HG03097 (cell line): ENCODE results near the gene IGF1.
"Not testable (repeated sequence)": the region's sequence is repeated elsewhere in the genome, so short reads cannot be mapped to it uniquely, and the experiment has no call there.

Source experiments
- ATAC-seq: cut with Tn5 transposase; IDR thresholded peaks from one replicate; pipeline ENCODE4 v1.9.1; 2021; ENCODE audit not compliant: unreplicated experiment, low FRiP score

IGF1 gene

GRCh38 chr12:102399653-102400052 is 80.7 kb downstream of the IGF1 start:
- no peak for ATAC-seq

GRCh38 chr12:102396276-102396675 is 84.1 kb downstream of the IGF1 start:
- ATAC-seq, result no peak

GRCh38 chr12:102394200-102394599 is 86.2 kb downstream of the IGF1 start:
- no peak for ATAC-seq

- no peak for ATAC-seq
These were observed 90.3 kb downstream of the IGF1 start for GRCh38 chr12:102390068-102390467.

- no peak for ATAC-seq
These were observed 91.9 kb downstream of the IGF1 start for GRCh38 chr12:102388469-102388868.

- no peak for ATAC-seq
These were observed 95.0 kb downstream of the IGF1 start for GRCh38 chr12:102385343-102385742.

GRCh38 chr12:102379346-102380162 is 100.8 kb downstream of the IGF1 start:
- no peak for ATAC-seq

- ATAC-seq, result no peak
These were observed 103.6 kb downstream of the IGF1 start for GRCh38 chr12:102376781-102377180.

GRCh38 chr12:102376181-102376747 is 104.1 kb downstream of the IGF1 start:
- ATAC-seq, result no peak

- ATAC-seq, result no peak
These were observed 106.2 kb downstream of the IGF1 start for GRCh38 chr12:102374190-102374589.

GRCh38 chr12:102372087-102372486 is 108.3 kb downstream of the IGF1 start:
- ATAC-seq, result no peak

GRCh38 chr12:102371165-102371564 is 109.2 kb downstream of the IGF1 start:
- no peak for ATAC-seq

- ATAC-seq, result no peak
These were observed 110.5 kb downstream of the IGF1 start for GRCh38 chr12:102369876-102370275.

GRCh38 chr12:102365365-102365764 is 115.0 kb downstream of the IGF1 start:
- ATAC-seq, result no peak

GRCh38 chr12:102364709-102365108 is 115.7 kb downstream of the IGF1 start:
- no peak for ATAC-seq

- no peak for ATAC-seq
These were observed 123.7 kb downstream of the IGF1 start for GRCh38 chr12:102356690-102357089.

- ATAC-seq, result not testable (repeated sequence)
These were observed 126.1 kb downstream of the IGF1 start for GRCh38 chr12:102354281-102354680.

GRCh38 chr12:102351322-102351721 is 129.0 kb downstream of the IGF1 start:
- no peak for ATAC-seq

- no peak for ATAC-seq
These were observed 130.3 kb downstream of the IGF1 start for GRCh38 chr12:102350070-102350469.

GRCh38 chr12:102349079-102349478 is 131.3 kb downstream of the IGF1 start:
- no peak for ATAC-seq

GRCh38 chr12:102347811-102348210 is 132.6 kb downstream of the IGF1 start:
- ATAC-seq, result no peak
